T-helper 1 cell treated with Interleukin-12 subunit alpha and Interleukin-12 subunit beta and Interleukin-4 antibody, amounts not matched to agents 30 μg/mL and 1 μg/mL, for 36 hours (primary cell): ENCODE data around the gene LRRC45.

Experiments
- H3K27ac Mint-ChIP-seq: one replicate; pipeline ENCODE4 v1.8.0; 2021; ENCODE audit warnings: mild to moderate bottlenecking, mixed read lengths
- H3K27me3 Mint-ChIP-seq: one replicate; pipeline ENCODE4 v1.8.0; 2021; ENCODE audit warnings: low read depth, mixed read lengths
- H3K36me3 Mint-ChIP-seq: one replicate; pipeline ENCODE4 v1.8.0; 2021; ENCODE audit warnings: low read depth, mixed read lengths
- H3K4me1 Mint-ChIP-seq: one replicate; pipeline ENCODE4 v1.8.0; 2021; ENCODE audit warnings: low read depth, mixed read lengths
- H3K4me3 Mint-ChIP-seq: one replicate; pipeline ENCODE4 v1.8.0; 2021; ENCODE audit warnings: mild to moderate bottlenecking, moderate library complexity, mixed read lengths
- H3K9me3 Mint-ChIP-seq: one replicate; pipeline ENCODE4 v1.8.0; 2021; ENCODE audit warnings: mixed read lengths

Gene LRRC45

GRCh38 chr17:82018152-82018988 lies 4.7 kb upstream of the LRRC45 start:
- peaks cover 8% of the 10 kb centered on the region for H3K4me1 Mint-ChIP-seq
- H3K36me3 Mint-ChIP-seq = no peaks in the 10 kb centered on the region
- H3K4me3 Mint-ChIP-seq = no peak overlapping the region
- no peaks in the 10 kb centered on the region for H3K27me3 Mint-ChIP-seq
- no peak overlapping the region for H3K27ac Mint-ChIP-seq
- H3K9me3 Mint-ChIP-seq = no peaks in the 10 kb centered on the region

- Mint-ChIP-seq H3K27me3 (no peaks in the 10 kb centered on the region), H3K4me1 (peaks cover 13% of the 10 kb centered on the region), H3K27ac (no peak overlapping the region), H3K9me3 (no peaks in the 10 kb centered on the region), H3K36me3 (no peaks in the 10 kb centered on the region), H3K4me3 (no peak overlapping the region)
These were observed 4.0 kb upstream of the LRRC45 start for GRCh38 chr17:82018989-82019689.

- Mint-ChIP-seq H3K9me3 (no peaks in the 10 kb centered on the region), H3K27ac (no peak overlapping the region), H3K4me3 (peak overlapping the region; percentile 34), H3K4me1 (peaks cover 15% of the 10 kb centered on the region), H3K36me3 (no peaks in the 10 kb centered on the region), H3K27me3 (no peaks in the 10 kb centered on the region)
These were observed 3.2 kb upstream of the LRRC45 start for GRCh38 chr17:82019690-82020571.

- peak overlapping the region; percentile 48 for H3K4me3 Mint-ChIP-seq
- peaks cover 15% of the 10 kb centered on the region for H3K4me1 Mint-ChIP-seq
- H3K27ac Mint-ChIP-seq = no peak overlapping the region
- peaks cover 3% of the 10 kb centered on the region for H3K36me3 Mint-ChIP-seq
- H3K9me3 Mint-ChIP-seq = no peaks in the 10 kb centered on the region
- H3K27me3 Mint-ChIP-seq = no peaks in the 10 kb centered on the region
These were observed 2.5 kb upstream of the LRRC45 start for GRCh38 chr17:82020572-82021106.

GRCh38 chr17:82021107-82021899 lies 1.8 kb upstream of the LRRC45 start:
- peaks cover 3% of the 10 kb centered on the region for H3K36me3 Mint-ChIP-seq
- peak overlapping the region; percentile 59 for H3K27ac Mint-ChIP-seq
- H3K9me3 Mint-ChIP-seq = no peaks in the 10 kb centered on the region
- peak overlapping the region; percentile 82 for H3K4me3 Mint-ChIP-seq
- H3K27me3 Mint-ChIP-seq = no peaks in the 10 kb centered on the region
- H3K4me1 Mint-ChIP-seq = peaks cover 15% of the 10 kb centered on the region

DNA sequence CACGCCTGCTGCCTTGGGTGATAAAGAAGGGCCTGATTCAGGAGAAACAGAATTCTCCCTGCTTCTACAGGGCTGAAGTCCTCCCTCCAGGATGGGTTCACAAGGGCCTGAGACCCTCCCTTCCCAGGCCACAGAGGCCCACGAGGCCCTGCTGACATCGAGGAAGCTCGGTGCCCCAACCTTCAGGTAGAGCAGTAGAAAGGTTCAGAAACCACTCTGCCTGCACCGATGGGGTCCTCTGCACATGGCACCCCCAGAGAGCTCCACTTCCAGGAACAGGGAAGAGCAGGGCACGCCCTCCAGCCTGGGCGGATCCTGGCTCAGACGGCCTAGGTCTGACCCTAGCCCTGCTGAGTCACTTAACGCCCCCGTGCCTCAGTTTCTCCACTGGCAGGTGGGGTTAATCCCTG lies 1.2 kb upstream of the LRRC45 start:
- Mint-ChIP-seq H3K36me3 (peaks cover 3% of the 10 kb centered on the region), H3K4me1 (peaks cover 15% of the 10 kb centered on the region), H3K9me3 (no peaks in the 10 kb centered on the region), H3K27me3 (no peaks in the 10 kb centered on the region), H3K27ac (peak overlapping the region; percentile 59), H3K4me3 (peak overlapping the region; percentile 82)

- H3K4me1 Mint-ChIP-seq = peaks cover 15% of the 10 kb centered on the region
- H3K27me3 Mint-ChIP-seq = no peaks in the 10 kb centered on the region
- H3K4me3 Mint-ChIP-seq = peak within 1 kb of the TSS; percentile 82
These were observed 660 bp upstream of the LRRC45 start, which contains the start of gene CENPX for GRCh38 chr17:82022310-82022980. Gene CENPX (minus strand): TSS chr17:82022878. CDS start chr17:82022861, 17 bp downstream.

DNA sequence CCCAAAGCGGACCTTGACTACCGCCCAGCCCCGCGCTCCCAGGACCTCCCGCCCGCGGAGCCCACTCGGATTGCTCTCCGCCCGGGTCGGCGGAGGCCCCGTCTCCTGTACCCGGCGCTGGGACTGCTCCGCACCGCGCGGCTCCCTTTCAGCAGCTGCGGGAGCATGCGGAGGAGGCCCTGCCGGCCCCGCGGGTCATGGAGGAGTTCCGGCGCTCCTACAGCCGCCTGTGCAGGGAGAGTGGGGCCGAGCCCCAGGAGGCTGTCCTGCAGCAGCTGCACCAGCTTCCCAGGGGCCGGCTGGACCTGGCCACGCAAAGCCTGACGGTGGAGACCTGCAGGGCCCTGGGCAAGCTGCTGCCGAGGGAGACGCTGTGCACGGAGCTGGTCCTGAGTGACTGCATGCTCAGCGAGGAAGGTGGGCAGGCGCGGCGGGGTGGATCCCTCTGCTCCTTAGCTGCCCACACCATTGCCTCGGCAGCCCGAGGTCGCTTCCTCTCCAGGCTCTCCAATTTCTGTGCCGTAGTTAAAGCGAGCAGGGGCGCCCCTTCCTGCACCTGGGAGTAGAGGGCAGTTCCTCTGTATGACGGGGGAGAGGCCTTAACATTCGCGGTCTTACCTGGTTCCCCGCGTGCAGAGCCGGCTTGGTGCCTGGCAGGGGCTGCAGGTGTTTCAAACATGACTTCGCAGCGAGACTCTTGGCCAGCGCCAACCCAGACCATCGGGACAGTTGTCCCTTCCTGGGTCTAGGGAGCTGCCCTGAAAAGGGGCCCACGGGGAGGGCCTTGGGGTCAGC lies 539 bp downstream of the LRRC45 start:
- Mint-ChIP-seq H3K36me3 (peaks cover 3% of the 10 kb centered on the region), H3K4me1 (peaks cover 15% of the 10 kb centered on the region), H3K27me3 (no peaks in the 10 kb centered on the region), H3K27ac (peak overlapping the region; percentile 45), H3K4me3 (peak overlapping the region; percentile 79), H3K9me3 (no peaks in the 10 kb centered on the region)

More at GRCh38 chr17:82022310-82022980, 660 bp upstream of the LRRC45 start, which contains the start of gene CENPX:
- peaks cover 3% of the 10 kb centered on the region for H3K36me3 Mint-ChIP-seq
- H3K27ac Mint-ChIP-seq = peak within 1 kb of the TSS; percentile 59
- H3K9me3 Mint-ChIP-seq = no peaks in the 10 kb centered on the region

- no peaks in the 10 kb centered on the region for H3K9me3 Mint-ChIP-seq
- no peaks in the 10 kb centered on the region for H3K27me3 Mint-ChIP-seq
- H3K27ac Mint-ChIP-seq = no peak overlapping the region
- peaks cover 3% of the 10 kb centered on the region for H3K36me3 Mint-ChIP-seq
- peaks cover 15% of the 10 kb centered on the region for H3K4me1 Mint-ChIP-seq
- no peak overlapping the region for H3K4me3 Mint-ChIP-seq
These were observed 1.8 kb downstream of the LRRC45 start for GRCh38 chr17:82024859-82025258.

- H3K27me3 Mint-ChIP-seq = no peaks in the 10 kb centered on the region
- H3K27ac Mint-ChIP-seq = no peak overlapping the region
- no peak overlapping the region for H3K4me3 Mint-ChIP-seq
- H3K9me3 Mint-ChIP-seq = no peaks in the 10 kb centered on the region
- H3K36me3 Mint-ChIP-seq = peaks cover 3% of the 10 kb centered on the region
- peaks cover 15% of the 10 kb centered on the region for H3K4me1 Mint-ChIP-seq
These were observed 2.4 kb downstream of the LRRC45 start for GRCh38 chr17:82025401-82026107.

- Mint-ChIP-seq H3K9me3 (no peaks in the 10 kb centered on the region), H3K27ac (no peak overlapping the region), H3K36me3 (peaks cover 3% of the 10 kb centered on the region), H3K4me3 (no peak overlapping the region), H3K27me3 (no peaks in the 10 kb centered on the region), H3K4me1 (peaks cover 8% of the 10 kb centered on the region)
These were observed 5.1 kb downstream of the LRRC45 start for GRCh38 chr17:82028246-82028645.

DNA sequence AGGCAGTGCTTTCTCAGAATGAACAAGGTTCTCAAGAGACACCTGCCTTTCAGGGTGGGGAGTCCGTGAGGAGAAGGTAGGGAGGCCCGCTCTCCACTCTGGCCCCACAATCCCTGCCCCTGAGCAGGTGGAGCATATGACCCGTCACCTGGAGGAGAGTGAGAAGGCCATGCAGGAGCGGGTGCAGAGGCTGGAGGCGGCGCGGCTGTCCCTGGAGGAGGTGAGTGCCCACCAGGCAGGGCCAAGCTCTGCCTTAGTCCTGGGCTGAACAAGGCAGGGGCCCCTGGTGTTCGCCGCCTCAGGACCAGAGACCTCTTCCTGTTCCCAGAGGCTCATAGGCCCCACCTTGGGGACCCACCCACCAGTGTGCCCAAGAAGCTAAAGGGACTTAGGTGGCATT lies 5.9 kb downstream of the LRRC45 start:
- Mint-ChIP-seq H3K9me3 (no peaks in the 10 kb centered on the region), H3K4me3 (no peak overlapping the region), H3K27ac (no peak overlapping the region), H3K27me3 (no peaks in the 10 kb centered on the region), H3K4me1 (peaks cover 5% of the 10 kb centered on the region), H3K36me3 (peaks cover 3% of the 10 kb centered on the region)
